Progenitor cell of endocrine pancreas (in vitro differentiated cells): ENCODE results near the gene TMEM63C. TPM values are rescaled to one million over a fixed set of nuclear protein-coding genes. Genes with fewer than 3 reads are reported as not detected.

Source experiments
- DNase-seq: peaks from one replicate; pipeline ENCODE4 v3.0.0; 2021; ENCODE audit warnings: low spot score; ENCODE audit not compliant: unreplicated experiment
- H3K27ac Mint-ChIP-seq: 2 replicates; pipeline ENCODE4 v1.8.0; 2021; ENCODE audit warnings: mild to moderate bottlenecking, moderate library complexity, mixed read lengths
- H3K27me3 Mint-ChIP-seq: 2 replicates; pipeline ENCODE4 v1.8.0; 2021; ENCODE audit warnings: mixed read lengths
- H3K36me3 Mint-ChIP-seq: 2 replicates; pipeline ENCODE4 v1.8.0; 2022; ENCODE audit warnings: mixed read lengths; ENCODE audit not compliant: insufficient read depth
- H3K4me1 Mint-ChIP-seq: 2 replicates; pipeline ENCODE4 v1.8.0; 2021; ENCODE audit warnings: low read depth, mixed read lengths
- H3K4me3 Mint-ChIP-seq: 2 replicates; pipeline ENCODE4 v1.8.0; 2021; ENCODE audit warnings: low read depth, mild to moderate bottlenecking, moderate library complexity, mixed read lengths
- H3K9me3 Mint-ChIP-seq: 2 replicates; pipeline ENCODE4 v1.8.0; 2021; ENCODE audit warnings: low read depth, mixed read lengths
- total RNA-seq: library from RNA; stranded (reverse); gene quantifications from 2 replicates; pipeline ENCODE4 v1.2.1, GENCODE V29; 2021
- TF ChIP-seq, protein P1 (sequence below): fragments of 200-600 bp; sonication (generic); IDR thresholded peaks from one replicate; pipeline ENCODE4 v1.5.0; 2021; ENCODE audit warnings: antibody characterized with exemption, mild to moderate bottlenecking; ENCODE audit not compliant: unreplicated experiment

The TMEM63C gene
- total RNA-seq, 1 donor from 2014 or later, result 1.6 TPM

DNA sequence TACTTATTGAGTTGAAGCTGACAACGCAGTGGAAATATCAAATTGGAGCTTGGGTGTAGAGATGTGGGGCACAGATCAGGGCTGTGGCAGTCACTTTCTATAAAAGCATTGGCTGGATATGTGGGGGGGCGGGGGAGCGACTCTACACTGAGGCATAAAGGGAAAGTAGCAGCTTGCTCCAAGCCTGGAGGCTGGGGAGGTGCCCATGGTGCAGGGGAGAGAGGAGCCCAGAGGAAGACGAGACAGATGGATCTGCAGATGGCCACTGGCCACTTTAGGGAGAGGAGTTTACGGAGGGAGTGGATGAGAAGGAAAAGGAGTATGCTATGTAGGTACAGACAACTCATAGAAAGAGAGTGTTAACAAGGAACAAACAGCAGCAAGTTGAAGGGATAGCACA, 102.9 kb downstream of the TMEM63C start:
- H3K9me3 Mint-ChIP-seq, result no peaks in the 10 kb centered on the region
- H3K27ac Mint-ChIP-seq, result no peak overlapping the region
- no peaks in the 10 kb centered on the region for H3K4me1 Mint-ChIP-seq
- TF ChIP-seq, protein P1, sequence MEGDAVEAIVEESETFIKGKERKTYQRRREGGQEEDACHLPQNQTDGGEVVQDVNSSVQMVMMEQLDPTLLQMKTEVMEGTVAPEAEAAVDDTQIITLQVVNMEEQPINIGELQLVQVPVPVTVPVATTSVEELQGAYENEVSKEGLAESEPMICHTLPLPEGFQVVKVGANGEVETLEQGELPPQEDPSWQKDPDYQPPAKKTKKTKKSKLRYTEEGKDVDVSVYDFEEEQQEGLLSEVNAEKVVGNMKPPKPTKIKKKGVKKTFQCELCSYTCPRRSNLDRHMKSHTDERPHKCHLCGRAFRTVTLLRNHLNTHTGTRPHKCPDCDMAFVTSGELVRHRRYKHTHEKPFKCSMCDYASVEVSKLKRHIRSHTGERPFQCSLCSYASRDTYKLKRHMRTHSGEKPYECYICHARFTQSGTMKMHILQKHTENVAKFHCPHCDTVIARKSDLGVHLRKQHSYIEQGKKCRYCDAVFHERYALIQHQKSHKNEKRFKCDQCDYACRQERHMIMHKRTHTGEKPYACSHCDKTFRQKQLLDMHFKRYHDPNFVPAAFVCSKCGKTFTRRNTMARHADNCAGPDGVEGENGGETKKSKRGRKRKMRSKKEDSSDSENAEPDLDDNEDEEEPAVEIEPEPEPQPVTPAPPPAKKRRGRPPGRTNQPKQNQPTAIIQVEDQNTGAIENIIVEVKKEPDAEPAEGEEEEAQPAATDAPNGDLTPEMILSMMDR, result no peak
- H3K27me3 Mint-ChIP-seq, result no peaks in the 10 kb centered on the region
- peaks cover 25% of the 10 kb centered on the region for H3K36me3 Mint-ChIP-seq
- DNase-seq, result no peak
- no peak overlapping the region for H3K4me3 Mint-ChIP-seq

DNA sequence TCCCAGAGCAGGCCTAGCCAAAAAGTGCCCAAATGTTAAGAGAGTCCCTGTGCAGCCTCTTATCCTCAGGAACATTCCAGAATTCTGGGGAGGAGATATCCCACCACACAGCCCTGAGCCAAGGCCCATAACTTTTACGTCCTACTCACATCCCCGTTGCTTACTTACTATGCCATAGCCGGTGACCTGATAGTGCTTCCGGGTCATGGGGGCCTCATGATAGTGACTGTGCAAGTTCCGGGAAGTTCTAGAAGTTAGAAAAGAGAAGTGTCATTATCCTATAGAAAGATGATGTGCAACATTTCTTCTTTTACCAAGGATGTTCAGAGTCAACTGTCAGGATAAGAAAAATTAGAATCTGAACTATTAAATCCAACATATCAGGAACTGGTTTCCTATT, 105.0 kb downstream of the TMEM63C start:
- H3K27ac Mint-ChIP-seq, result no peak overlapping the region

DNA sequence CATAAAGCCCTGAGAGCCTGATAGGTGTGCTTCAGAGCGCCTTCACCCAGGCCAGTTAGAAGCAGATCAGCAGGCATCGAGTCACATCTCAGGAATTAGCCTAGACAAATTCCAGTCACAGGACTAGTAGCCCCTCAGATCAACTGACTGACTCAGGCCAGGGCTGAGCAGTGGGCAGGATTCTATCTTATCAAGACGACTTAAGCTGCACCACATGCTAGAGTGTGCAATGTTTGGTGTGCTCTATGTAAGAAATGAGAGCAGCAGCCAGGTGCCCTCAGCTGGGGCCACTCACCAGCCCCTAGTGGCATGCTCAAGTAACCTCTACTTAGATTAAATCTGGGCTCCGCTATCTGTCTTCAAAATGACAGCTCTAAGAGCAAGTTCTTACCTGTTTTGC, 109.1 kb downstream of the TMEM63C start:
- Mint-ChIP-seq H3K4me1 (no peaks in the 10 kb centered on the region), H3K36me3 (peaks cover 12% of the 10 kb centered on the region), H3K9me3 (no peaks in the 10 kb centered on the region), H3K27me3 (no peaks in the 10 kb centered on the region), H3K27ac (no peak overlapping the region), H3K4me3 (no peak overlapping the region)
- DNase-seq, result no peak
- TF ChIP-seq, protein P1, result peak; percentile 28

More for the DNA sequence above, 105.0 kb downstream of the TMEM63C start:
- H3K36me3 Mint-ChIP-seq, result peaks cover 28% of the 10 kb centered on the region
- H3K4me1 Mint-ChIP-seq, result no peaks in the 10 kb centered on the region
- no peak for DNase-seq
- no peak overlapping the region for H3K4me3 Mint-ChIP-seq
- TF ChIP-seq, protein P1, result no peak
- H3K27me3 Mint-ChIP-seq, result no peaks in the 10 kb centered on the region
- no peaks in the 10 kb centered on the region for H3K9me3 Mint-ChIP-seq

DNA sequence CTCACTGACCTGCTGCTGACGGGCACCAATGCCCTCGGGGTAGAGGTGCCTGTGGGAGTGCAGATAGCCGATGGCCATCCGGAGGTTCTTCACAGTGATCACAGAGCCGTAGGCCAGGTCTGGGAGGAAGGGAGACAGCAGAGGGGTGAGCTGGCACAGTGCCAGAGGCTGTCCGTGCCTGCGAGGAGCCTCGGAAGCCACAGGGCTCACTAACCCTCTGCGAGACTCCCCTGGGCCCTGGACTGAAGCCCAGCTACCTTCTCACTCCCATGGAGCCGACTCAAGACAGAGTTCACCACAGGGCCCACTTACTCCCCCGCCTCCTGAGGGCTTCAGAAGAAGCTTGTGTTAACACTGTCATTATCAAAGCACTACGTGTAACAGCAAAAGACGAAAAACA, 114.6 kb downstream of the TMEM63C start:
- TF ChIP-seq, protein P1, result no peak
- Mint-ChIP-seq H3K4me1 (no peaks in the 10 kb centered on the region), H3K27me3 (no peaks in the 10 kb centered on the region)

DNA sequence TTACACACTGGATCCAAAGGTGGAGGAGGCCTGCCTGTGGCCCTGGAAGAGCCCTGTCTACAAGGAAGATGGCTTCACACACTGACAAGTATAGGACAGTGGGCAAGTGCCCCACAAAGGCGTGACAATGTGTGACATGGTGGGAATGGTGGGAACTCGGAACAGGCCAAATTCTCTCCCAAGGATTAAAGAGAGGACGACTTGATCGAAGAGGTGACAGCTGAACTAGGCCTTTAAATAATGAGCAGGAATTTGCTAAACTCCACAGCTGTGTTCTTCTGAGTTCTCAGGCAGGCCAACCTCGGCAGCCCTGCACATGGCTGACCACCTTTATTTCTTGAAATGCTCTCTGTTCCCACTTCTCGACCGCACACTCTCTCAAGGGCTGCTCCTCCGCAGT, 115.3 kb downstream of the TMEM63C start:
- TF ChIP-seq, protein P1, result no peak
- Mint-ChIP-seq H3K27me3 (no peaks in the 10 kb centered on the region), H3K36me3 (peaks cover 8% of the 10 kb centered on the region), H3K4me1 (no peaks in the 10 kb centered on the region), H3K4me3 (no peak overlapping the region), H3K9me3 (no peaks in the 10 kb centered on the region), H3K27ac (no peak overlapping the region)
- no peak for DNase-seq

More for the DNA sequence above, 114.6 kb downstream of the TMEM63C start:
- Mint-ChIP-seq H3K36me3 (peaks cover 9% of the 10 kb centered on the region), H3K27ac (no peak overlapping the region), H3K9me3 (no peaks in the 10 kb centered on the region), H3K4me3 (no peak overlapping the region)
- no peak for DNase-seq
